ENCODE measurements around the gene OR2L8.

Gene OR2L8

GRCh38 chr1:247998811-247999210 is 50.2 kb downstream of the OR2L8 start:
- no peak for DNase-seq

Measured in activated effector memory CD4-positive, alpha-beta T cell treated with Interleukin-2 at 50 U/mL for 16 hours (primary cell).